Central memory CD8-positive, alpha-beta T cell (primary cell): ENCODE measurements around the gene LRMDA.

Source experiments
- ATAC-seq: fragments of 150-1000 bp; cut with Tn5 transposase; replicated peaks from 2 replicates; pipeline ENCODE4 v1.10.0; 2022; ENCODE audit warnings: mild to moderate bottlenecking, moderate FRiP score, moderate number of reproducible peaks; ENCODE audit not compliant: poor library complexity, severe bottlenecking; ENCODE audit errors: extremely low read depth
- DNase-seq, 2 donors: peaks; one replicate each; pipeline ENCODE4 v3.0.0; 2021; ENCODE audit warnings: low spot score in 2 of 2
- H3K27ac Mint-ChIP-seq: one replicate; pipeline ENCODE4 v1.8.0; 2022; ENCODE audit warnings: low read depth, mild to moderate bottlenecking, moderate library complexity, mixed read lengths
- H3K27me3 Mint-ChIP-seq: one replicate; pipeline ENCODE4 v1.8.0; 2022; ENCODE audit warnings: mixed read lengths
- H3K36me3 Mint-ChIP-seq: one replicate; pipeline ENCODE4 v1.8.0; 2022; ENCODE audit warnings: mild to moderate bottlenecking, moderate library complexity, mixed read lengths; ENCODE audit not compliant: insufficient read depth
- H3K4me1 Mint-ChIP-seq: one replicate; pipeline ENCODE4 v1.8.0; 2022; ENCODE audit warnings: mixed read lengths
- H3K4me3 Mint-ChIP-seq: one replicate; pipeline ENCODE4 v1.8.0; 2022; ENCODE audit warnings: mild to moderate bottlenecking, moderate library complexity, mixed read lengths
- H3K9me3 Mint-ChIP-seq: one replicate; pipeline ENCODE4 v1.8.0; 2022; ENCODE audit warnings: mixed read lengths

Gene LRMDA

GRCh38 chr10:75940742-75941141 lies 509.3 kb downstream of the LRMDA start:
- Mint-ChIP-seq H3K36me3 (no peaks in the 10 kb centered on the region), H3K9me3 (no peaks in the 10 kb centered on the region), H3K27me3 (no peaks in the 10 kb centered on the region), H3K4me3 (no peak overlapping the region), H3K4me1 (no peaks in the 10 kb centered on the region), H3K27ac (no peak overlapping the region)
- no peak for ATAC-seq
- no peak for DNase-seq

GRCh38 chr10:75941223-75941801 lies 509.9 kb downstream of the LRMDA start:
- no peaks in the 10 kb centered on the region for H3K9me3 Mint-ChIP-seq
- ATAC-seq: no peak

GRCh38 chr10:75944061-75944460 lies 512.6 kb downstream of the LRMDA start:
- Mint-ChIP-seq H3K27me3 (no peaks in the 10 kb centered on the region), H3K27ac (no peak overlapping the region), H3K36me3 (no peaks in the 10 kb centered on the region), H3K9me3 (no peaks in the 10 kb centered on the region), H3K4me1 (no peaks in the 10 kb centered on the region), H3K4me3 (no peak overlapping the region)
- ATAC-seq: no peak
- DNase-seq: no peak

More at GRCh38 chr10:75941223-75941801, 509.9 kb downstream of the LRMDA start:
- Mint-ChIP-seq H3K27me3 (no peaks in the 10 kb centered on the region), H3K27ac (no peak overlapping the region), H3K4me3 (no peak overlapping the region), H3K4me1 (no peaks in the 10 kb centered on the region), H3K36me3 (no peaks in the 10 kb centered on the region)
- DNase-seq: no peak

- Mint-ChIP-seq H3K4me1 (no peaks in the 10 kb centered on the region), H3K36me3 (no peaks in the 10 kb centered on the region), H3K9me3 (peaks cover 6% of the 10 kb centered on the region), H3K27me3 (no peaks in the 10 kb centered on the region), H3K4me3 (no peak overlapping the region), H3K27ac (no peak overlapping the region)
- DNase-seq (no peak), ATAC-seq (no peak)
Measured at GRCh38 chr10:75948583-75948982, 517.2 kb downstream of the LRMDA start.

GRCh38 chr10:75950307-75950706 lies 518.9 kb downstream of the LRMDA start:
- ATAC-seq (no peak), DNase-seq (no peak)
- no peaks in the 10 kb centered on the region for H3K36me3 Mint-ChIP-seq
- H3K4me3 Mint-ChIP-seq: no peak overlapping the region
- H3K27me3 Mint-ChIP-seq: no peaks in the 10 kb centered on the region
- H3K4me1 Mint-ChIP-seq: no peaks in the 10 kb centered on the region
- H3K9me3 Mint-ChIP-seq: peaks cover 6% of the 10 kb centered on the region
- no peak overlapping the region for H3K27ac Mint-ChIP-seq

GRCh38 chr10:75950997-75951589 lies 519.7 kb downstream of the LRMDA start:
- Mint-ChIP-seq H3K36me3 (no peaks in the 10 kb centered on the region), H3K27ac (no peak overlapping the region), H3K9me3 (peaks cover 6% of the 10 kb centered on the region), H3K27me3 (no peaks in the 10 kb centered on the region), H3K4me3 (no peak overlapping the region), H3K4me1 (no peaks in the 10 kb centered on the region)
- no peak for DNase-seq
- no peak for ATAC-seq

GRCh38 chr10:75951627-75952026 lies 520.2 kb downstream of the LRMDA start:
- Mint-ChIP-seq H3K4me3 (no peak overlapping the region), H3K36me3 (no peaks in the 10 kb centered on the region), H3K4me1 (no peaks in the 10 kb centered on the region), H3K27me3 (no peaks in the 10 kb centered on the region), H3K27ac (no peak overlapping the region), H3K9me3 (peaks cover 6% of the 10 kb centered on the region)
- ATAC-seq: no peak
- DNase-seq: no peak

GRCh38 chr10:75952093-75952492 lies 520.7 kb downstream of the LRMDA start:
- no peaks in the 10 kb centered on the region for H3K27me3 Mint-ChIP-seq
- peaks cover 6% of the 10 kb centered on the region for H3K9me3 Mint-ChIP-seq
- DNase-seq (no peak), ATAC-seq (no peak)
- no peaks in the 10 kb centered on the region for H3K4me1 Mint-ChIP-seq
- H3K36me3 Mint-ChIP-seq: no peaks in the 10 kb centered on the region
- H3K4me3 Mint-ChIP-seq: no peak overlapping the region
- H3K27ac Mint-ChIP-seq: no peak overlapping the region

GRCh38 chr10:75954486-75954885 lies 523.1 kb downstream of the LRMDA start:
- Mint-ChIP-seq H3K36me3 (no peaks in the 10 kb centered on the region), H3K4me1 (no peaks in the 10 kb centered on the region), H3K27me3 (no peaks in the 10 kb centered on the region), H3K27ac (no peak overlapping the region), H3K4me3 (no peak overlapping the region), H3K9me3 (peaks cover 16% of the 10 kb centered on the region)
- ATAC-seq (no peak), DNase-seq (no peak)

GRCh38 chr10:75955973-75956502 lies 524.6 kb downstream of the LRMDA start:
- peaks cover 10% of the 10 kb centered on the region for H3K9me3 Mint-ChIP-seq
- no peak overlapping the region for H3K4me3 Mint-ChIP-seq
- DNase-seq (no peak), ATAC-seq (no peak)
- no peaks in the 10 kb centered on the region for H3K4me1 Mint-ChIP-seq
- no peaks in the 10 kb centered on the region for H3K36me3 Mint-ChIP-seq
- H3K27ac Mint-ChIP-seq: no peak overlapping the region
- no peaks in the 10 kb centered on the region for H3K27me3 Mint-ChIP-seq

GRCh38 chr10:75956624-75957023 lies 525.2 kb downstream of the LRMDA start:
- ATAC-seq (no peak), DNase-seq (no peak)
- Mint-ChIP-seq H3K27me3 (no peaks in the 10 kb centered on the region), H3K36me3 (no peaks in the 10 kb centered on the region), H3K4me3 (no peak overlapping the region), H3K27ac (no peak overlapping the region), H3K4me1 (no peaks in the 10 kb centered on the region), H3K9me3 (peaks cover 10% of the 10 kb centered on the region)

GRCh38 chr10:75957314-75958120 lies 526.1 kb downstream of the LRMDA start:
- ATAC-seq (no peak), DNase-seq (no peak)
- Mint-ChIP-seq H3K4me1 (no peaks in the 10 kb centered on the region), H3K27ac (no peak overlapping the region), H3K36me3 (no peaks in the 10 kb centered on the region), H3K4me3 (no peak overlapping the region), H3K9me3 (peaks cover 10% of the 10 kb centered on the region), H3K27me3 (no peaks in the 10 kb centered on the region)

GRCh38 chr10:75959209-75959608 lies 527.8 kb downstream of the LRMDA start:
- H3K27me3 Mint-ChIP-seq: no peaks in the 10 kb centered on the region

More at GRCh38 chr10:75959209-75959608, 527.8 kb downstream of the LRMDA start:
- DNase-seq: no peak
- no peak for ATAC-seq
- Mint-ChIP-seq H3K9me3 (peaks cover 10% of the 10 kb centered on the region), H3K4me3 (no peak overlapping the region), H3K27ac (no peak overlapping the region), H3K36me3 (no peaks in the 10 kb centered on the region), H3K4me1 (no peaks in the 10 kb centered on the region)
